IPS DF 4.7 (cell line): ENCODE measurements around the gene LRRC75A.
"Not testable (repeated sequence)": the region's sequence is repeated elsewhere in the genome, so short reads cannot be mapped to it uniquely, and the experiment has no call there.

Experiments used
- DNase-seq: peaks from one replicate; pipeline ENCODE4 v3.0.0-alpha.2; 2013; ENCODE audit warnings: low spot score; ENCODE audit errors: extremely low read depth

LRRC75A gene

DNA sequence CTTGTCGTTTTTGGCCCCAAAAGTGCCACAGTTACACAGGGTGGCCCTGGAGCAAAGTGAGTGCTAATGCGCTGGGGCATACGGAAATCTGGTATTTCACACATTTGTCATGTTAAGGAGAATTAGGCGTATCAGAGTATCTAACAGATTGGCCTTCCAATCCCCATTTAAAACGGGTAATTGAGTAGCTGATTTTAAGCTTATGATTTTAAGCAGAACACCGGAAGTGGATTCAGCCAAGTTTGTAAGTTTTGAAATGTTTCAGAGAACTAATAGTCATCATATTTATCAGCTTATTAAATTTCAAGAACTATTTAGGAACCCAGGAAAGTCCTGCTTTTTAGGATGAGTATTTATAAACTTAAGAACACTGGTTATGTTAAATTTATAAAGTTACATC lies 19.5 kb downstream of the LRRC75A start:
- no peak for DNase-seq

DNA sequence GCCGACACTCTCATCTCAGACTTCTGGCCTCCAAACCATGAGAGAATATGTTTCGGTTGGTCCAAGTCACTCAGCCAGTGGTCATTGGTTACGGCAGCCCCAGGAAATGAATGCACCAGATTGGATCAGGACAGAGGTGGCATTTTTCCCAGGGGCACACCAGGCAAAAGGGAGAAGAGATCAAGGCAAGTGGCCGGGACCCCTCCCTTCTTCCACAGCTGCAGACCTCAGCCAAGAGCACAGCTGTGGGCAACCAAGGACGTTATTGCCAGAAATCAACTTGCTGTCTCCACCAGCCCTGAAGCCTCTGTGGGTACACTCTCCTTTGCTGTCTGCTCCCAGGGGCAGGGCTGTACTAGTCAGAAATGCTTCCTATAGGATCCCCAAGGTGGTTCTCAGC lies 20.7 kb downstream of the LRRC75A start:
- DNase-seq: no peak

DNA sequence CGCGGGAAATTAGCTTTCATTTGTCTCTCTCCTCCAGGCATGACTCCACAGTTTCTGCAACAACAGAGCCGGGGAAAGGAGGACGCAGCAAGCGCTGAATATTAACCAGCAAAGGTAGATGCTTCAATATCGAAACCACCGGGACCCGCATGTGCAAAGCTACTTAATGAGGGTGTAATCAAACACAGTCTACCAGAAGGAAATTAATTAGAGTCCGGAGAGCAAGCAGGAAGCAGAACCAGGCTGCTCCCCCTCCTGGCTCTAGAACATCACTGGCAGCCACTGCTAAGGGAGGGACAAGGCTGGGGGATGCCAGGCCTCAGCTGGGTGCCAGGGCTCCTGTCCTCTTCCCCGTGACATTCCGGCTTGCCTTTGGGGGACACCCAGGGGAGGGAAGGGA lies 21.7 kb downstream of the LRRC75A start:
- no peak for DNase-seq

DNA sequence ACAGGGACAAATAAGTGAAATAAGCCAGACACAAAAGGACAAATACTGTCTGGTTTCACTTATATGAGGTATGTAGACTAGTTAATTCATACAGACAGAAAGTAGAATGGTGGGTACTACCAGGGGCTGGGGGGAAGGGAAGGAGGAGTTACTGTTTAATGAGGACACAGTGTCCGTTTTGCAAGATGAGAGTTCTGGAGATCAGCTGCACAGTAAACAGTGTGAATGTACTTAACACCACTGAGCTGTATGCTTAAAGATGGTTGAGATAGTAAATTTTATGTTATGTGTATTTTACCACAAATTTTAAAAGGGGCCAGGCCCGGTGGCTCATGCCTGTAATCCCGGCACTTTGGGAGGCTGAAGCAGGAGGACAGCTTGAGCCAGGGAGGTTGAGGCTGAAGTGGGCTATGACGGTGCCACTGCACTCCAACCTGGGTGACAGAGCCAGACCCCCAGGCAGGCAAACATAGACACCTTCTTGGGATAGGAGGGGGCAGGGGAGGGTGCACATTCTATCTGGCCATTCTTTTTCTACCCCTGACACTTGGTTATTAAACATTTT lies 23.5 kb downstream of the LRRC75A start:
- DNase-seq: no peak

DNA sequence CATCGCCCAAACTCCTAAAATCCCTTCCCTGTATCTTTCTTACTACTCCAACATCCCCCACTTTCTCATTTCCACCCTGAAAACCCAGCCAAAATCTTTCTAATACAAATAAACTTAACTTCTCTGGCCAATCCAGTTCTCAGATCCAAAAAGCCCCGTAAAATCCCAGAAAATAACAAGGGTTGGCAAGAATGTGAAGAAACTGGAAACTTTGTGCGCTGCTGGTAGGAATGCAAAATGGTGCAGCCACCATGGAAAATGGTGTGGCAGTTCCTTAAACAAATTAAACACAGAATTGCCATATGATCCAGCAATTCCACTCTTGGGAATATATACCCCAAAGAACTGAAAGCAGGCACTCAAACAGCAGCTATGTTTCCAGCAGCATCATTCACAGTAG lies 24.1 kb downstream of the LRRC75A start:
- no peak for DNase-seq

DNA sequence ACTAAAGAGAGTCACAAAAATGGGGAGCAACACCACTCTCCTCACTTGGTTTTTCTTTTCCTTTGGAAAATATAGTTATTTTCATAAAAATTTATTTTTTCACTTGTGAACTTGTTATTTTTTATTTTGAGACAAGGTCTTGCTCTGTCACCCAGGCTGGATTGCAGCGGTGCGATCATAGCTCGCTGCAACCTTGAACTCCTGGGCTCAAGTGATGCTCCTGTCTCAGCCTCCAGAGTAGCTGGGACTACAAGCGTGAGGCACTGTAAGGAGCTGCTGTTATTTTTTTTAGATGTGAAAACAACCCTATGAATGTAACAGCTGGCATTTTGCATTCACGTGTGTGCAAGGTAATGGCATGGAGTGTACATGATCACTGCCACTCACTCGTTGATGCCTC lies 24.9 kb downstream of the LRRC75A start:
- DNase-seq: no peak

DNA sequence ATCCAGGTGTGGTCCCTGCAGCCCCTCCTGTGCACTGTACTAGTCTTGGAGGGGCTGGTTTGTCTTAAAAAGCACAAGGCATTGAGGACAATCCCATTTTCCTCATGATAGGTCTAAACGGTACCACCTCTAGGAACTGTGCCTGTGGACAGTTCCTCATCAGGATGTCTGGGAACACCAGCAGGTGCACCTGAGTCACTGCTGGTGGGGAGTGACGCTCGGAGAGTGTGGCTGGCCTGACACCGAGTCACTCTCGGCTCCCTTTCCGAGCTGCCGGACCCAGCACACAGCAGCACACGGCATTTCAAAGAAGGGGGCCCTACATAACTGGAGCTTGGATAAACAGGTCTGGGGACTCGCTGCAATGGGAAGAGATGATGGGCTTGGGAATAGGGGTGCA lies 25.6 kb downstream of the LRRC75A start:
- DNase-seq: no peak

DNA sequence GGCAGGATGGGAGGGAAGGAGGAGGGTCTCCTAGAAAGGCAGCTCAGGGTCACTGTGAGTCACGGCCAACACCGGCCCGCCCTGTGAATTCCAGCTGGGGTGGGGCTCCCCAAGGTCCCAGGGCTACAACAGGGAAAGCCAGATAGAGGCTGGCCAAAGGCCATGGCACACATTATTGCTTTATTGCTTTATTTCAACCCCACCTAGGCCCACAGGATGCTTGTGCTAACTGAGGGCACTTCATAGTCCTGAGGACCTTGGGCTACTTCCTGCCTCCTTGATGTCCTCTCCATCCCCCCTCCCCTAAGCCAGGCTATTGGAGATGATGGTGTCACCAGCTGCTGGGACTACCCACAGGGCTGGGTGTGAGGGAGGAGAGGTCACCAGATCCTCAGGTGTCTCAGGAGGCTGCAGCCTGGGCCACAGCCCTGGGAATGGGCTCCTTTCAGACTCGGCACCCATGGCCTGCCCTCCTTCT lies 26.1 kb downstream of the LRRC75A start:
- DNase-seq: no peak

DNA sequence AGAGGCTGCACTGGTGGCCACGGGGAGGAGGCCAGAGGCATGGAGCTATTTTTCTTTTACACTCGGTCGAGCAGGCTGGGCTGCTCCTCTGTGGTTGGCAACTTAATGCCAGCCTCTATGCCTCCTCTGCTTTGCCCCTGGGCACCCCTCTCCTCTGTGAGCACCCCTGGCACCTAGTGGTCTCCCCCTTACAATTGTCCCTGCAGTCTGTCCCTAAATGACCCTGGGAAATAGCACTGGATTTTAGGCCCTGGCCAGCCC lies 27.0 kb downstream of the LRRC75A start:
- DNase-seq: no peak

DNA sequence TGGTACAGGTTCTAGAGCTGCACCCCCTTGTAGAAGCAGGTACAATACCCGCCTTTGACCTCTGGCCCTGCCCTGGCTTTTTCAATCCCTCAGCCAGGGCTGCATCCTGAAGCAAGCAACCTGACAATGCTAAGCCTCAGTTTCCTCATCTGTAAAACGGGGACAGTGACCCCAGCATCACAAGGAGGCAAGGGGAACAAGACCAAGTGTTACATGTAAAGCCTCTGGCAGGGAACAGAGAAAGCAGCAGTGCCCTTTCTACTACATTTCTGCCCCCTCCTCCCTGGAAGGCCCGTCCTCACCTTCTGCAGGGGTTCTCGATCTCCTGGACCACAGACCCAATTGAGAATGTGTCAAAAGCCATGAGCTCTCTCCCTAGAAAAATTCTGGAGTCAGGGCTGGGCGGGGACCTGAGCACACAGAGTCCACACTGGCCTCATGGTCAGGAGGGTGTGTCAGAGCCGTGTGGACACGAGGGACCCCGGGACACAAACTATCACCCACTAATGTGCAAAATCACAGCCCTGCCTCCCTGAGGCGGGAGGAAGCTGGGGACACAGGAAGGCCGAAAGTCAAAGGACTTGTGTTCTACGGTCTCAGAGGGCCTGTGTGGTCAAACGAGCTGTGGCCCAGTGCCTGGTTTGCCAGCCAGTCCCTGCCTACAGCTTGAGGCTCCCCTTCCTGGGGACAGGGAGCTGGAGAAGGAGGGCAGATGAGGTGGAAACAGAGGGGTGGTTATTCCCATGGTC lies 27.5 kb downstream of the LRRC75A start:
- DNase-seq: no peak

DNA sequence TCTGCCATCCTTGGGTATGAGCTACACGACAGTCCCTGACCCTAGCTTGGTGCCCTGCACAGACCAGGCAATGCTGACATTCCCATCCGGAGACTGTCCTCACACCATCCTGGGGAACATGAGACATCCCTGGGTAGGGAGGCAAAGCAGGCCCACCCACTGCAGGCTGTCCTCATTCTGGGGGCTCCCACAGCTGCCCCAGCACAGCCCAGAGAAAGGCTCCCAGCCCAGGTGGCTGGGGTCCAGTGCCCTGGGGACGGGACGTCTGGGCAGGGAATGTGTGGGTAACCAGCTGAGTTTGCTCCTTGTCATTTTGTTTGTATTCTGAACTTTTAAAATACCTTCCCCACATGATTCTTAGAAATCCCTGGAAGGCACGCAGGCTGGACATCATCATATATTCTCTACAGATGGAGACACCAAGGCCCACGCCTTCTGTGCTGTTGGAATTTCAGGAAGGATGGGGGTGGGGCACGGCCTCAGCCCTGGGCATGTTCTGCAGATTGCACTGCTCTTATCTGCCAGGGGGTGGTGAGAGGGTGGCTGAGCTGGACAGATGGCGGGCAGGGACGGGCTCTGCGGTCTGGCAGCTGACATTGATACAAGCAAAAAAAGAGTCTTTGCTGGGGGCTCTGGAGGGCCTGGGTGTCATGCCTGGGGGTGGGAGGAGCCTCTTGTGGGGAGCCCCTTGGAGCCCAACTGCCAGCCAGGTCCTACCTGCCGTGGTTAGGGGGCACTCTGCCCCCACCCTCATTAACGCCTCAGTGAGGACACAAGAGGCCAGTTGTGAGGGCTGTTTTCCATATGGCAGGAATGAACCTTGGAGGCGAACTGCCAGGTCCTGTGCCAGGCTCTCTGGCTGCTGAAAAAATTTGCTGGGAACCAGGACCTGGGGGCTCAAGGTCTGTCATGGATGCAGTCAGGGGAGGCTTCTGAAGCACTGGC lies 28.4 kb downstream of the LRRC75A start:
- no peak for DNase-seq

DNA sequence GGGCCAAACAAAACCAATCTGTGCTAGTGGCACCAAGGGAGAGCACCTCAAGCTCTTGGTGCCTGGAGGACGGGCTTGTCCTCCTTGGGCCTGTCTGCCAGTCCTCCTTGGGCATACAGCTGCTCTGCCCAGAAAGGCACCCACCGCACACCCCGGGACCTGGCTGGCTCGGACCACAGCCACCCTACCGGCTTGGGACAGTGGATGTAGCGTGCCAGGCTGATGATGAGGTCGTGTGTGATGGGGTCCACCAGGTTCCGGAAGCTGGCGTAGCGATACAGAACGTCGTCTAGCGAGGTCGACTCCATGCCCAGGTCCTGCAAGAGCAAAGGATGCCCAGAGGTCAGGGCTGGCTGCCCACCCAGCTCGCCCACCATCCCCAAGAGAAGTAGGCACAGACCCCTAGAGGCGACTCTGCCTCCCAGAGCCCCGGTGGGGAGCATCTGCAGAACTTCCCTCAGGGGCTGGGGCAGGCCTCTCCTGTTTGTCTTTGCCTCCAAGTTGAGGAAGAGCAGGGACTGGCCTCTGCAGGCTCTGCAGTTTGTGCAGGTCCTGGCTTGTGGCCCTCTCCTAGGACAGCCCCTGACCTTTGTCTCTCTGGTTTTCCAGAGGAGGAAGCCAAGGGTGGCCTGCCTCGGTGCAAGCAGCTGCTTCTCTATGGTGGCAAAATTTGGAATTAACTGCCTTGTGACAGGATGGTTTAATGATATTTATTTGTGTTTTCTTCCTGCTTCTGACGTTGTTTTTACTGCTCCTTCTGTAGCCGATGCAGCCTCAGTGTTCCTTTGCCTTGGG lies 29.7 kb downstream of the LRRC75A start:
- DNase-seq: no peak

DNA sequence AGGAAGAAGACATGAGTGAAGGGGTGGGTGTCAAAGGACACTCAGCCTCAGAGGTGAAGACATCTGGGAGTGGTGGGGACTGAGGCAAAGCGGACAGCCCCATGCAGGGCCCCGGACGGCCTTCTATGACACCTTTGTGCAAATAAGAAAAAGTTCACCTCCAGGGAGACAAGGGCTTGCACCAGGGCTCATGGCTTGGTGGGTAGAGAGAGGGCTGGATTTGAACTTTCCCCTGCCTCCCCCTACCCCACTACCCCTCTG lies 30.5 kb downstream of the LRRC75A start:
- no peak for DNase-seq

DNA sequence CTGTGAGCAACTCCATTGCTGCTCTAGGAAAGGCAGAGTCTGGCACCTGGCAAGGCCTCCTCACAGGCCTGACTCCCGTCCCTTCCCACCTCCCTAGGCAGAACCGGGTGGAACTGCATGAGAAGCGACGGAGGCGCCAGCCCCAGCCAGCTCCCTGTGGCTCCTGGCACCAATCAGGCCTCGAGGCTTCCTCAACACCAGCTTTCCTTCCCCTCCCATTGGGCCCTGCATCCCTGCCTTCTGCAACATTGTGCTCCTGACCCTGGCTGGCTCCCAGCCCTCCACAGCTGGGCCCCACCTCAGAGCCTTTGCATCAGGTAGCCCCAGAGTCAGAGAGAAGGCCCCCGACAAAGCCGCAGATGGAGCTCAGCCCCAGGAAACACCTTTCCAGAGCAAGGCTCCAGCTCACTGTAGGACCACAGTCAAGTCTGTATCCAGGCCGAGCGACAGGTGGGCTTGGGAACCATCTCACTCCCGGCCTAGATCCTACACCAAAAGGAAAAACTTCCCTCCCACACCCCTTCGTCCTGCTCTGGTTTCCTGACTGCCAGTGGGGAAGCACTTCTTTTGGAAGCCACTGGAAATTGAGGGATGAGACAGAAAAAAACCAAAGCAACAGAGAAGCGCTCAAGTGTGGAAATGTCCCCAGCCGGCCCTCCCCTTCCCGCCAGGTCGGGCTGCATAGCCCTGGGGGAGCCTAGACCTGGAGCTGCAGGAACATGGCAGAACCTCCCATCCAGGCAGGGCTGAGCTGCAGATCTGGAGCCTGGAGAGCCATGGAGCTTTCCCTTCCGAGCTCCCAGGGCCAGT lies 31.0 kb downstream of the LRRC75A start:
- DNase-seq: no peak

DNA sequence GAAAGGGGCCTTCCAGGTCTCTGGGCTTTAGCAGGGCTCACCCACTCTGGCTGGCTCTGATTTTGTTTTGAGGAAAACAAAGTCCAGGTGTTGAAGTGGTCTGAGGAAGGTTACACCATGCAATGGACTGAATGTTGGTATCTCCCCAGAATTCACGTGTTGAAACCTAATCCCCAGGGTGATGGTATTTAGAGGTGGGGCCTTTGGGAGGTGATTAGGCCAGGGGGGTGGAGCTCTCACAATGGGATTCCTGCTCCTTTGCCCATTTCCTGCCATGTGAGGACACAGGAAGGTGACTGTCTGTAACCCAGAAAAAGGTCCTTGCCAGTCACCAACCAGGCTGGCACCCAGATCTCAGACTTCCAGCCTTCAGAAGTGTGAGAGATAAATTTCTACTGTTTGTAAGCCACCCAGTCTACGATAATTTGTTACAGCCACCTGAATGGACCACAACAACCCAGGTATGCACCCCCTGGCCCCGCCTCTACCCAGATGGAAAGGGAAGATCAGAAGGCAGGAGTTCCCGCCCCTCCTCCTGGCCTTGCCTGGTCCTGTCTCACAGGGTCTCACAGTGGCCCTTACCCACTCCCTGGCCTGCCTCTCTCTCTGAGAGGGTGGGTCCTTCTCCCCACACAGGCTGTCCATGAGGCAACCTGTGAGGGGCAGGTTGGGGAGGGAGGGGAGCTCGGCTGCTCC lies 32.0 kb downstream of the LRRC75A start:
- DNase-seq: no peak

DNA sequence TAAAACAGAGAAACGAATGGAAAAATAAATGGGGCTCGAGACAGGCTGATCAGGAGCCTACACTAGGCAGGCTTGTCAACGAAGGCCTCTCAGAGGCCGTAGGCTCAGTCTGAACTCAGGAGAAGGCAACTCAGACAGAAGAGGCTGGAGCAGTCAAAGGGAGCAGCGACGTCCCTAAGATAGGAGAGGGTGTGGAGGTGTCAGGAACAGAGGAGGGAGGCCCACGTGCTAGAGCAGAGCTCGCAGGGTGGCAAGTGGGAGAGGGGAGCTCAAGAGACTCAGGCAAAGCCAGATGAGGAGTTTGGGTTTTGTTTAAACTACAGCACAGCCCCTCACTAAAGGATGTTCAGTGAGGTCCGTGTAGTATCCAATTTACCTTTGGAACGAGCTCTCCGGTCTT lies 32.7 kb downstream of the LRRC75A start:
- DNase-seq: no peak

DNA sequence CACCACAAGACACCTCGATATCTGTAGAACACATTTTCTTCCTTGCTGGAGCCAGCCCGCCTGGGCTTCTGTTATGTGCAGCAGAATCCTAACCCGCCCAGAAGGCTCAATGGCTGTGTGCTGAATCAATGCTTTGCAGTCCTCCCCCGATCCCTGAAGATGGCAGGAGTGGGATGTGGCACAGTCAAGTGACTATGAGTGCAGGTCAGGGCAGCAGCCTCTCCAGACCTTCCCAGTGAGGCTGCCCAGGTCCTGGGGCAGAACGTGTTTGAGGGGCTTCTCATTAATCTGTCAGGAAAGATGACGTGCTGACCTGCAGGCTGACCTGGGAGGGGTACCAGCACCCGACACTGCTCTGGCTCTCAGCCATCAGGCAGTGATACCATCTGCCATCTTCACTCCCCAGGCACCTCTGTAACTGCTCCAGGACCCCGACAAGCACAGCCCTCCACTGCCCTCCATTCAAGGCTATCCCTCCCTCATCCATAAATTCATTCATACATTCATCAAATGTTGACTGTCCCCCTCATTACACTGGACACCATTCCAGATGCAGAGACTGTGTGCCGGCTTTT lies 35.2 kb downstream of the LRRC75A start:
- DNase-seq: no peak

DNA sequence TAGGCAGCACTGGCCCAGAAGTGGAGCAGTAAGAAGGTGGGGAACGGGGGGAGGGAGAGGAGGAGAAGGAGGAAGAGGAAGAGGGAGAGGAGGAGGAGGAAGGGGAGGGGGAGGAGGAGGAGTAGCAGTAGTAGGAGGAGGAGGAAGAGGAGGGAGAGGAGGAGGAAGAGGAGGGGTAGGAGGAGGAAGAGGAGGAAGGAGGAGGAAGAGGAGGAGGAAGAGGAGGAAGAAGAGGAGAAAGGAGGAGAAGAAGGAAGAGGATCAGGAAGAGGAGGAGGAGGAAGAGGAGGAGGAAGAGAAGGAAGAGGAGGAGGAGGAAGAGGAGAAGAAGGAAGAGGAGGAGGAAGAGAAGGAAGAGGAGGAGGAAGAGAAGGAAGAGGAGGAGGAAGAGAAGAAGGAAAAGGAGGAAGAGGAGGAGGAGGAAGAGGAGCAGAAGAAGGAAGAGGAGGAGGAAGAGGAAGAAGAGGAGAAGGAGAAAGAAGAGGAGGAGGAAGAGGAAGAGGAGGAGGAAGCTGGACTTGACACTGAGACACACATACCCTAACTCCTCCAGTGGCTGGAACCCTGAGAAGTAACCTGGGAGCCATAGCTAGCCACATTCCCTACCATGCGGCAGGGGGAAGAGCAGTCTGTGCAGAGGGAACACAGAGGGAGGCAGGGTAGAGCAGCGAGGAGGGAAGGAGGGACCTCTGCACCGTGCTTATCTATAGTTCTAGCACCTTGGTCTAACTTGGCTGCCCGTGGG lies 35.8 kb downstream of the LRRC75A start:
- DNase-seq: no peak

DNA sequence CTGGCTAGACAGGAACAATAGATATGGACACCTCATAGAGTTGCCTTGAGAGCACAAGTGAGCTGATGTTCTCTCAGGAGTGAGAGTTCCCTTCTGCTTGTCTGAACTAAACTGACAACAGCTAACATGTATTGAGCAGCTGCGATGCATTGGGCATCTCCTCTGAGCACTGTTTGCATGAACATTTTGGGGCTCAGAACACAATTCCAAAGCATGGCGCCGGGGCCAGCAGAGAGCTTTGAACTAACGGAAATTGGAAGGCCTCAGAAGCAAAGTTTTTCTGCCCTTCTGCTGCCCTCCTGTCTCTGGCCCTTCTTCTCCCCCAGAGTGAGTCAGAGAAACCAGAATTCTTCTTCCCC lies 38.5 kb downstream of the LRRC75A start:
- DNase-seq: no peak

DNA sequence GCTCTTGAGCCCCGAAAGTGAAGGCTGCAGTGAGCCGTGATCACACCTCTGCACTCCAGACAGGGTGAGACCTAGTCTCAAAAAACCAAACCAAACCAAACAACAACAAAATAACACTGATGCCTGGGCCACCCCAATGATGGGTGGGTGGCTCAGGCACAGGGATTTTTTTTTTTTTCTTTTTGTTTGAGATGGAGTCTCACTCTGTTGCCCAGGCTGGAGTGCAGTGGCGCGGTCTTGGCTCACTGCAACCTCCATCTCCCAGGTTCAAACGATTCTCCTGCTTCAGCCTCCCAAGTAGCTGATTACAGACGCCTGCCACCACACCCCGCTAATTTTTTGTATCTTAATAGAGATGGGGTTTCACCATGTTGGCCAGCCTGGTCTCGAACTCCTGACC lies 39.7 kb downstream of the LRRC75A start:
- not testable (repeated sequence) for DNase-seq
